Neural cell (in vitro differentiated cells): ENCODE measurements around the gene PTCD2. TPM values are rescaled to one million over a fixed set of nuclear protein-coding genes. Genes with fewer than 3 reads are reported as not detected.

Experiments
- H2AFZ ChIP-seq: fragments of 200-600, 300-800 bp; sonication (generic), shearing (Covaris generic); 2 replicates; pipeline ENCODE4 v1.6.0; 2014; ENCODE audit warnings: low read depth, mild to moderate bottlenecking, antibody characterized with exemption, low read length, moderate library complexity
- H3F3A ChIP-seq: fragments of 200-600 bp; shearing (Covaris generic); 2 replicates; pipeline ENCODE4 v1.6.1; 2016; ENCODE audit warnings: mild to moderate bottlenecking, moderate library complexity, mixed read lengths, antibody characterized with exemption, low read length; ENCODE audit not compliant: insufficient read depth, poor library complexity, severe bottlenecking
- H3K27ac ChIP-seq: fragments of 200-600, 300-800 bp; sonication (generic), shearing (Covaris generic); 2 replicates; pipeline ENCODE4 v1.5.1; 2014; ENCODE audit warnings: mild to moderate bottlenecking, low read length, moderate library complexity
- H3K27me3 ChIP-seq: fragments of 300-800, 200-600 bp; sonication (generic), shearing (Covaris generic); 2 replicates; pipeline ENCODE4 v1.6.0; 2014; ENCODE audit warnings: mild to moderate bottlenecking, low read depth, low read length, moderate library complexity; ENCODE audit not compliant: insufficient read depth
- H3K36me3 ChIP-seq: fragments of 300-800, 200-600 bp; sonication (generic), shearing (Covaris generic); 2 replicates; pipeline ENCODE4 v1.5.1; 2014; ENCODE audit warnings: mild to moderate bottlenecking, antibody characterized with exemption, low read length, moderate library complexity; ENCODE audit not compliant: insufficient read depth
- H3K4me2 ChIP-seq: fragments of 300-800, 200-600 bp; sonication (generic), shearing (Covaris generic); 2 replicates; pipeline ENCODE4 v1.6.0; 2014; ENCODE audit warnings: mild to moderate bottlenecking, low read length
- H3K4me3 ChIP-seq: fragments of 300-800, 200-600 bp; sonication (generic), shearing (Covaris generic); 2 replicates; pipeline ENCODE4 v1.5.1; 2014; ENCODE audit warnings: mild to moderate bottlenecking, low read length, moderate library complexity
- H3K79me2 ChIP-seq: fragments of 200-600 bp; shearing (Covaris generic); replicated peaks from 2 replicates; pipeline ENCODE4 v1.6.0; 2014; ENCODE audit warnings: mild to moderate bottlenecking, low read length, moderate library complexity; ENCODE audit not compliant: insufficient read depth
- H3K9ac ChIP-seq: fragments of 300-800, 200-600 bp; sonication (generic), shearing (Covaris generic); 2 replicates; pipeline ENCODE4 v1.6.1; 2016; ENCODE audit warnings: mild to moderate bottlenecking, low read length, mixed read lengths
- H3K9me2 ChIP-seq: fragments of 200-600 bp; shearing (Covaris generic); 2 replicates; pipeline ENCODE4 v1.6.1; 2016; ENCODE audit warnings: mild to moderate bottlenecking, low read length, mixed read lengths; ENCODE audit not compliant: insufficient read depth
- H3K9me3 ChIP-seq: fragments of 200-600, 300-800 bp; sonication (generic), shearing (Covaris generic); 2 replicates; pipeline ENCODE4 v1.6.1; 2016; ENCODE audit warnings: mild to moderate bottlenecking, mixed run types, low read length, moderate library complexity, mixed read lengths
- H4K20me1 ChIP-seq: fragments of 200-600 bp; shearing (Covaris generic); 2 replicates; pipeline ENCODE4 v1.6.1; 2016; ENCODE audit warnings: mild to moderate bottlenecking, mixed run types; ENCODE audit not compliant: insufficient read depth
- MXI1 ChIP-seq: fragments of 450-650 bp; conservative IDR thresholded peaks from 2 replicates; pipeline ENCODE4 v1.6.1; 2014; ENCODE audit warnings: antibody characterized with exemption, mild to moderate bottlenecking; ENCODE audit not compliant: poor library complexity, severe bottlenecking
- RAD21 ChIP-seq: fragments of 450-650 bp; conservative IDR thresholded peaks from 2 replicates; pipeline ENCODE4 v1.6.1; 2014; ENCODE audit warnings: antibody characterized with exemption, mild to moderate bottlenecking, moderate library complexity
- polyA plus RNA-seq: library from polyadenylated mRNA; depleted of rRNA; stranded (reverse); fragments of >200 nt; gene quantifications from 2 replicates; pipeline ENCODE4 v1.2.3, GENCODE V29; 2014
- small RNA-seq, 3 experiments: library from RNA; depleted of rRNA; stranded (forward); fragments of <200 nt; gene quantifications; one replicate each; pipeline ENCODE3, GENCODE V24; 2012

PTCD2 gene
- polyA plus RNA-seq, 1 donor from 2014 or later, result 4.4 TPM

DNA sequence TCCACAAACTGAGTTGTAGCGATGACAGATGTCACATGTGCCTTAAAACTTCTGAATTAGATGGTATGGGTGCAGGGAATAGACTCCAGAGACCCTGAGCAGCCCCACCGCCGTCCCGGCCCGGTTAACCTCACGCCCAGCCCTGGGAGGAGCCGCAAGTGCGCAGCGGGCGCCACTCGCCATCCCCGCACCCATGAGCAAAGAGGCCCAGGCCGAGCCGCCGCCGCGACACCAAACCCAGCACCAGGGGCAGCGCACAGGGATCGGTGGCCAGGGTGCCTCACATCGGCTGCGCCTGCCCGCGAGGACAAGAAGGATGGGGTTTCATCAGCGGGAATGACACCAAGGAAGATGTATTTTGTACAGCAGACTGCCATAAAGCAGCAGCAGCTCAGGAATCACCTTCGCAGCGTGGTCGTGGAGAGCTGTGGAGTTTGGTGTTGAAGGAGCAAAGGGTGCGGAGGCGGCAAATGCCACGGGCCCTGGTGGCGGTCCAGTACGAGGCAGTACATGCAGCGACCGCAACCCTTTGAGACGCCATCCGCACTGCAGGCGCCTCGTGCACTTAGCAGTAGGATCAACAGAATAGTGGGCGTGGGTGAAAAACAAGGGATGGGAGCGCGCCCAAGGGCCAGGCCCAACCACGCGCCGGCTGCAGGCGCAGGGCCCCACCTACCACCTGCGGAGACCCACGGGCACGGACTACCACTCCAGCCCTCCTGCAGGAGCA, 97.3 kb downstream of the PTCD2 start:
- TF ChIP-seq MXI1, result no peak
- TF ChIP-seq RAD21, result no peak
- no peaks in the 10 kb centered on the region for H3K9me3 ChIP-seq
- no peak overlapping the region for H3K4me2 ChIP-seq
- no peak overlapping the region for H2AFZ ChIP-seq
- no peak overlapping the region for H3K9ac ChIP-seq
- no peaks in the 10 kb centered on the region for H4K20me1 ChIP-seq
- H3K27me3 ChIP-seq, result no peaks in the 10 kb centered on the region
- H3K27ac ChIP-seq, result no peak overlapping the region
- H3F3A ChIP-seq, result no peaks in the 10 kb centered on the region
- H3K36me3 ChIP-seq, result no peaks in the 10 kb centered on the region
- H3K4me3 ChIP-seq, result no peak overlapping the region
- no peaks in the 10 kb centered on the region for H3K9me2 ChIP-seq
- no peaks in the 10 kb centered on the region for H3K79me2 ChIP-seq

Small RNA genes within 50 kb of the gene (small RNA-seq; reads per million reads assigned to genes)
- 0 reads per million in 3 experiments for gene RN7SL153P

Other genes with a start within 250 kb of the PTCD2 start
- gene MAP1B, start 212.9 kb upstream of the PTCD2 start, polyA plus RNA-seq, result 234 and 235 TPM in 2 replicates
- gene MRPS27, start 133 bp upstream of the PTCD2 start, polyA plus RNA-seq, result 30.1 and 36.7 TPM in 2 replicates
- not detected in 2 replicates for gene ZNF366, start 187.0 kb downstream of the PTCD2 start, polyA plus RNA-seq